Transverse colon (tissue), 4 donors: ENCODE results near the gene RSPH3. TPM values are rescaled to one million over a fixed set of nuclear protein-coding genes. Genes with fewer than 3 reads are reported as not detected.
"Not testable (repeated sequence)": the region's sequence is repeated elsewhere in the genome, so short reads cannot be mapped to it uniquely, and the experiment has no call there.

Experiments used
- DNase-seq: peaks from one replicate; pipeline ENCODE4 v3.0.0-alpha.2; 2019
- H3K27ac ChIP-seq, 4 donors: fragments of 200-600 bp; sonication (generic); 2 replicates each; pipeline ENCODE4 v1.5.1; 2016 to 2018; ENCODE audit warnings: inconsistent platforms in 4 of 4
- H3K27me3 ChIP-seq: fragments of 200-600 bp; sonication (generic); 2 replicates; pipeline ENCODE4 v1.5.1; 2017; ENCODE audit warnings: inconsistent platforms
- H3K36me3 ChIP-seq, 4 donors: fragments of 200-600 bp; sonication (generic); 2 replicates each; pipeline ENCODE4 v1.5.1; 2017 to 2019; ENCODE audit warnings: inconsistent platforms in 4 of 4
- H3K4me1 ChIP-seq, 4 donors: fragments of 200-600 bp; sonication (generic); 2 replicates each; pipeline ENCODE4 v1.5.1; 2017 to 2020; ENCODE audit warnings: inconsistent platforms in 4 of 4
- H3K4me3 ChIP-seq, 4 donors: fragments of 200-600 bp; sonication (generic); 1 replicate in 1 of 4; 2 replicates in 3 of 4; pipeline versions ENCODE4 v1.5.1 to v1.6.1; 2017 to 2019; ENCODE audit warnings: inconsistent platforms in 4 of 4
- H3K9me3 ChIP-seq, 2 donors: fragments of 200-600 bp; sonication (generic); 2 replicates each; pipeline ENCODE4 v1.5.1; 2017 to 2019; ENCODE audit warnings: inconsistent platforms in 2 of 2
- CTCF ChIP-seq, 5 experiments: fragments of 200-600 bp in 3 of 5; fragments of 450-650 bp in 2 of 5; sonication (generic) in 3 of 5; IDR thresholded peaks; 1 replicate in 2 of 5; 2 replicates in 3 of 5; pipeline ENCODE4 v1.5.1; 2016 to 2017; ENCODE audit warnings: antibody characterized with exemption in 5 of 5, inconsistent platforms in 3 of 5, mild to moderate bottlenecking in 2 of 5, moderate library complexity in 1 of 5
- EP300 ChIP-seq: sonication (generic); formaldehyde crosslinking; IDR thresholded peaks from one replicate; pipeline ENCODE4 v1.6.1; 2017; ENCODE audit warnings: antibody characterized with exemption, low read depth
- POLR2A ChIP-seq: fragments of 450-650 bp; IDR thresholded peaks from one replicate; pipeline ENCODE4 v1.6.1; 2016; ENCODE audit warnings: antibody characterized with exemption, mild to moderate bottlenecking, moderate library complexity
- POLR2AphosphoS5 ChIP-seq, 3 donors: sonication (generic); formaldehyde crosslinking; IDR thresholded peaks; one replicate each; pipeline ENCODE4 v1.6.1; 2016; ENCODE audit warnings: antibody characterized with exemption in 3 of 3
- WGBS, 2 donors: methylation state at CpG; one replicate each; pipeline ENCODE4 v1.1.5; 2018; ENCODE audit warnings: low coverage in 1 of 2; 5-methylcytosine and 5-hydroxymethylcytosine counted together
- in situ Hi-C, 4 donors: fragments of 200-750 bp; cut with MboI; loops; one replicate each; pipeline versions ENCODE4 v1.15.0 to v1.15.1; 2017; ENCODE audit warnings: low sequenced_read_pairs in 3 of 4, low pct_ligation_motif_present in 1 of 4, low pct_unique_long_range_greater_than_20kb in 1 of 4
- intact Hi-C: fragments of 100-400 bp; cut with DNase I; formaldehyde crosslinking; loops from one replicate; pipeline ENCODE4 v1.15.1; 2023; ENCODE audit warnings: low total_unique reads
- total RNA-seq, 4 donors: library from RNA; depleted of rRNA; stranded (reverse); fragments of >200 nt; gene quantifications; one replicate each; pipeline ENCODE4 v1.1.0, GENCODE V29; 2016

Gene RSPH3
- total RNA-seq, 4 donors from 2014 or later, result 13.3 to 24.1 (median 23.5) TPM

DNA sequence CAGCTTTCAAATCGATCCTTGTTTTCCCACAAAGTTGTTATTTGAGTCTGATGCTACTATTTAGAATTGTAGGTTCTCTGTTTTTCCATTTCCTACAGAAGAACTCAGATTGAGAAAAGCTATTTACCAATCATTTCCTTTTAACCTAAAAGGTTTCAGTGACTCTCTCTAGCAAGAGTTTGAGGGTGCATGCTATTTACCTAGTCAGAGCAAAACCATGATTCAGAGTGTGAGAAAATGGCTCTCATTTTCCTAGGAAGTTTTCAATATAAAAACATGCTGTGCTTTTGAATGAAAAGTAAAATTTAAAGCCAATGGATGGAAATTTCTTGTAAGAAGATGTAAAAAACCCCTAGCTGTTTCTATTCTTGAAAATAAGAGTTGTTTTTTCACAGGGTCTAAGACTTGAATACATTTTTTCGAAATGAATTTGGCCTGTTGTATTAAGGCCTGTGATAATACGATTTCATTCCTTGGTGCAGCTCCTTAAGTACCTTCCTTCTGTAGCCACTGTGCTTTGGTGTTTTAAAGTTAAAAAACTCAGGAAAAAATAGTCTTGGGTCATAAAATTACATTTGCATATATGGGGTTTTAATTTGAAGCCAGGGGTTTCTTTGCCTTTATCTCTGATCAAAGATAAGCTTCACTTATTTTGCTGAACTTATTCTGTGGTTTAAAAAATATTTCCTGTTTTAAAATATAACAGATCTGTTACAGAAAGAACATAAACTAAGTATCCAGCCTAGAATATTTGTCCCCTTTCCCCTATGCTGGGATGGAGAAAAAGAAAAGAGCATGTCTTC, 18.0 kb upstream of the RSPH3 start:
- no peak overlapping the region for H3K27ac ChIP-seq
- H3K4me3 ChIP-seq, result no peak overlapping the region
- TF ChIP-seq CTCF (IDR thresholded peaks at IDR 0.05) (no peak), POLR2AphosphoS5 (IDR thresholded peaks at IDR 0.05) (no peak), EP300 (no peak), POLR2A (no peak)
- DNase-seq, result no peak
- no peaks in the 10 kb centered on the region for H3K9me3 ChIP-seq
- no peaks in the 10 kb centered on the region for H3K36me3 ChIP-seq
- in situ Hi-C loops, result loop anchor here in 2 of 4 donors (10.0 kb wide), 2 partner anchors 87 to 107 kb away; no protein-coding TSS in a partner anchor
- H3K27me3 ChIP-seq, result no peaks in the 10 kb centered on the region
- 62 to 75% methylated on average over 3 of the region's 3 CpGs for WGBS, 2 donors
- peaks cover 0 to 4% (median 0%) of the 10 kb centered on the region in 4 donors for H3K4me1 ChIP-seq
- intact Hi-C loops, result no loop called here

- H3K9me3 ChIP-seq, result no peaks in the 10 kb centered on the region
- no peaks in the 10 kb centered on the region for H3K27me3 ChIP-seq
- no peak overlapping the region for H3K4me3 ChIP-seq
- no peak for DNase-seq
- in situ Hi-C loops, result loop anchor here in 2 of 4 donors (10.0 kb wide), 2 partner anchors 90 to 110 kb away; no protein-coding TSS in a partner anchor
- TF ChIP-seq EP300 (no peak), POLR2AphosphoS5 (IDR thresholded peaks at IDR 0.05) (no peak), POLR2A (no peak), CTCF (IDR thresholded peaks at IDR 0.05) (no peak)
- peaks cover 0 to 4% (median 0%) of the 10 kb centered on the region in 4 donors for H3K4me1 ChIP-seq
- no peaks in the 10 kb centered on the region for H3K36me3 ChIP-seq
- H3K27ac ChIP-seq, result no peak overlapping the region
- intact Hi-C loops, result no loop called here
Measured at GRCh38 chr6:159014406-159014805, 14.4 kb upstream of the RSPH3 start.

GRCh38 chr6:159013229-159013628, 13.2 kb upstream of the RSPH3 start:
- peaks cover 0 to 4% (median 0%) of the 10 kb centered on the region in 4 donors for H3K4me1 ChIP-seq
- 73 to 76% methylated on average over 5 of the region's 5 CpGs for WGBS, 2 donors
- TF ChIP-seq CTCF (IDR thresholded peaks at IDR 0.05) (no peak), POLR2A (no peak), POLR2AphosphoS5 (IDR thresholded peaks at IDR 0.05) (no peak), EP300 (no peak)
- H3K9me3 ChIP-seq, result no peaks in the 10 kb centered on the region
- H3K36me3 ChIP-seq, result no peaks in the 10 kb centered on the region
- no peak overlapping the region for H3K4me3 ChIP-seq
- DNase-seq, result no peak
- no peak overlapping the region for H3K27ac ChIP-seq
- in situ Hi-C loops, result loop anchor here in 2 of 4 donors (10.0 kb wide), 2 partner anchors 92 to 112 kb away; no protein-coding TSS in a partner anchor
- H3K27me3 ChIP-seq, result no peaks in the 10 kb centered on the region
- intact Hi-C loops, result no loop called here

DNA sequence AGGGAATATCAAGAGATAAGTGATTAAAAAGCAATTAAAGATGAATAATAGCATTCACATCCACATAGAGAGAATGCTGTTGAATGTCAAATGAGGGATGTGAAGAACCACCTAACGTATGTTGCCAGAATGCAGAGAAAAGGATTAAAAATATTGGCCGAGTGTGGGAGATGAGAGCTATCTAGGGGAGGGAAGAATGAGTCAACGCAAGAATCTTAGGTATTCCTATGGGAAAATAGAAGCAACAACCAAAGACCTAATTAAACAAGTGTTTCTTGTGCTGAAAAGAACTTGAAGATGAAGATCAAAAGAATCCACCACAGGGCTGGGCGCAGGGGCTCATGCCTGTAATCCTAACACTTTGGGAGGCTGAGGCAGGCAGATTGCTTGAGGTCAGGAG, 12.2 kb upstream of the RSPH3 start:
- Histone ChIP-seq H3K4me1 (peaks cover 0 to 4% (median 0%) of the 10 kb centered on the region in 4 donors), H3K9me3 (no peaks in the 10 kb centered on the region), H3K36me3 (no peaks in the 10 kb centered on the region), H3K4me3 (no peak overlapping the region), H3K27ac (no peak overlapping the region), H3K27me3 (no peaks in the 10 kb centered on the region)
- DNase-seq, result no peak
- no peak for TF ChIP-seq CTCF (IDR thresholded peaks at IDR 0.05)
- TF ChIP-seq POLR2AphosphoS5 (IDR thresholded peaks at IDR 0.05), result no peak
- no peak for TF ChIP-seq EP300
- no peak for TF ChIP-seq POLR2A
- in situ Hi-C loops, result loop anchor here in 2 of 4 donors (10.0 kb wide), 2 partner anchors 93 to 113 kb away; no protein-coding TSS in a partner anchor
- 76 to 91% methylated on average over 4 of the region's 4 CpGs for WGBS, 2 donors
- intact Hi-C loops, result no loop called here

- intact Hi-C loops, H3K9me3 ChIP-seq, H3K4me1 ChIP-seq, H3K27ac ChIP-seq, DNase-seq, H3K27me3 ChIP-seq, H3K36me3 ChIP-seq, H3K4me3 ChIP-seq: not testable (repeated sequence)
- in situ Hi-C loops, result loop anchor here in 2 of 4 donors (10.0 kb wide), 2 partner anchors 95 to 115 kb away; no protein-coding TSS in a partner anchor
- 48 to 71% methylated on average over 5 to 7 of the region's 7 CpGs for WGBS, 2 donors
Measured at GRCh38 chr6:159010037-159010612, 10.1 kb upstream of the RSPH3 start.
